ENCODE results near the gene ZNF304.

- TF ChIP-seq CTCF (IDR thresholded peaks at IDR 0.05) = no peak
- TF ChIP-seq POLR2A (IDR thresholded peaks at IDR 0.05) = no peak
Observed at GRCh38 chr19:57342582-57342981, 8.5 kb upstream of the ZNF304 start.
